C4-2B (cell line): ENCODE measurements around the gene ARMH2.

Experiments used
- CTCF ChIP-seq: fragments of 450-650 bp; conservative IDR thresholded peaks from 2 replicates; pipeline ENCODE4 v1.5.1; 2017; ENCODE audit warnings: mild to moderate bottlenecking
- ZFX ChIP-seq: fragments of 450-650 bp; IDR thresholded peaks from 2 replicates; pipeline ENCODE4 v1.6.1; 2017

GRCh38 chr6:24824142-24824938 is 25.6 kb upstream of the ARMH2 start:
- TF ChIP-seq CTCF (no peak), ZFX (no peak)
